ENCODE measurements around the gene TXNDC15.
"Not testable (repeated sequence)": the region's sequence is repeated elsewhere in the genome, so short reads cannot be mapped to it uniquely, and the experiment has no call there.

TXNDC15 gene

GRCh38 chr5:134902071-134902801 is 28.1 kb downstream of the TXNDC15 start:
- no peak for TF ChIP-seq CTCF (IDR thresholded peaks at IDR 0.05; ENCODE audit: control insufficient read depth, extremely low read depth, insufficient read depth)
- H3K4me3 ChIP-seq (ENCODE audit: low read depth, low read length): no peak overlapping the region
- DNase-seq (ENCODE audit: low read depth): no peak

GRCh38 chr5:134904610-134905245 is 30.6 kb downstream of the TXNDC15 start, which contains the start of gene PCBD2:
Gene PCBD2 (plus strand): TSS chr5:134905131. CDS start chr5:134905140, 9 bp downstream.
- peak within 1 kb of the TSS; percentile 81 for H3K4me3 ChIP-seq (ENCODE audit: low read depth, low read length)
- peak; percentile 91 for TF ChIP-seq CTCF (IDR thresholded peaks at IDR 0.05; ENCODE audit: control insufficient read depth, extremely low read depth, insufficient read depth)
- DNase-seq (ENCODE audit: low read depth): peak; percentile 73

GRCh38 chr5:134905246-134905996 is 31.2 kb downstream of the TXNDC15 start:
- H3K4me3 ChIP-seq (ENCODE audit: low read depth, low read length): peak overlapping the region; percentile 81
- peak; percentile 63 for TF ChIP-seq CTCF (IDR thresholded peaks at IDR 0.05; ENCODE audit: control insufficient read depth, extremely low read depth, insufficient read depth)
- peak; percentile 33 for DNase-seq (ENCODE audit: low read depth)

- no peak for TF ChIP-seq CTCF (IDR thresholded peaks at IDR 0.05; ENCODE audit: control insufficient read depth, extremely low read depth, insufficient read depth)
- DNase-seq (ENCODE audit: low read depth): no peak
- H3K4me3 ChIP-seq (ENCODE audit: low read depth, low read length): no peak overlapping the region
Measured at GRCh38 chr5:134906811-134907210, 32.6 kb downstream of the TXNDC15 start.

GRCh38 chr5:134910752-134911151 is 36.6 kb downstream of the TXNDC15 start:
- not testable (repeated sequence) for H3K4me3 ChIP-seq (ENCODE audit: low read depth, low read length); DNase-seq (ENCODE audit: low read depth)

- TF ChIP-seq CTCF (IDR thresholded peaks at IDR 0.05; ENCODE audit: control insufficient read depth, extremely low read depth, insufficient read depth): no peak
- no peak for DNase-seq (ENCODE audit: low read depth)
- no peak overlapping the region for H3K4me3 ChIP-seq (ENCODE audit: low read depth, low read length)
Measured at GRCh38 chr5:134911285-134912206, 37.4 kb downstream of the TXNDC15 start.
